NB4 (cell line): Measurements from ENCODE around the gene SLC13A4.

ENCODE experiments used
- CTCF ChIP-seq: IDR thresholded peaks from one replicate; pipeline ENCODE4 v1.5.1; 2012; ENCODE audit warnings: low read depth, low read length
- POLR2A ChIP-seq: IDR thresholded peaks from 2 replicates; pipeline ENCODE4 v1.6.1; 2011; ENCODE audit warnings: mild to moderate bottlenecking; ENCODE audit not compliant: insufficient read length; ENCODE audit errors: extremely low read depth
- TF ChIP-seq, protein P1 (sequence below): IDR thresholded peaks from 2 replicates; pipeline ENCODE4 v1.6.1; 2011; ENCODE audit warnings: low read depth, low read length

DNA sequence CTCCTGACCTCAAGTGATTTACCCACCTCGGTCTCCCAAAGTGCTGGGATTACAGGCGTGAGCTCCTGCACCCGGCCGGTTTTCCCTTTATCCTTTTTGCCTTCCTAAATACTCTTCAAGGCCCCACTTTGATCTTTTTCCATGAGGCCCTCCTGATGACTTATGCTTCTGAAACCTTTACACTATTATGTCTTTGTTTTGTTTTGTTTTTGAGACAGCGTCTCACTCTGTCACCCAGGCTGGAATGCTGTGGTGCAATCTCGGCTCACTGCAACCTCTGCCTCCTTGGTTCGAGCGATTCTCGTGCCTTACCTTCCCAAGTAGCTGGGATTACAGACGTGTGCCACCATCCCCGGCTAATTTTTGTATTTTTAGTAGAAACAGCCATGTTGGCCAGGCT, 61.8 kb downstream of the SLC13A4 start:
- TF ChIP-seq CTCF = no peak
- TF ChIP-seq POLR2A = no peak
- TF ChIP-seq, protein P1, sequence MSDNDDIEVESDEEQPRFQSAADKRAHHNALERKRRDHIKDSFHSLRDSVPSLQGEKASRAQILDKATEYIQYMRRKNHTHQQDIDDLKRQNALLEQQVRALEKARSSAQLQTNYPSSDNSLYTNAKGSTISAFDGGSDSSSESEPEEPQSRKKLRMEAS = no peak
